WTC11 (cell line): ENCODE measurements around the gene MIEF1. TPM values are rescaled to one million over a fixed set of nuclear protein-coding genes. Genes with fewer than 3 reads are reported as not detected.

Experiments used
- ATAC-seq: fragments of 200-7000 bp; cut with Tn5 transposase; 2 replicates; pipeline ENCODE4 v1.10.0; 2021; ENCODE audit warnings: mild to moderate bottlenecking, moderate library complexity
- CTCF ChIA-PET: fragments of 300-600 bp; sonication (Branson Sonifier 250); formaldehyde crosslinking; loops from one replicate; lab custom pipeline; 2021; ENCODE audit warnings: antibody characterized with exemption; lab: Charles Lee
- POLR2A ChIA-PET: fragments of 350-600 bp; sonication (Branson Sonifier 250); formaldehyde crosslinking; loops from one replicate; lab custom pipeline; 2021; ENCODE audit warnings: antibody characterized with exemption; lab: Charles Lee
- DNase-seq: peaks from one replicate; pipeline ENCODE4 v3.0.0; 2021; ENCODE audit warnings: low spot score
- H3K27ac Mint-ChIP-seq: 2 replicates; pipeline ENCODE4 v1.8.0; 2021; ENCODE audit warnings: mixed read lengths
- H3K27me3 Mint-ChIP-seq: 2 replicates; pipeline ENCODE4 v1.8.0; 2021; ENCODE audit warnings: low read depth, mild to moderate bottlenecking, moderate library complexity, mixed read lengths
- H3K36me3 Mint-ChIP-seq: 2 replicates; pipeline ENCODE4 v1.8.0; 2021; ENCODE audit warnings: mixed read lengths
- H3K4me1 Mint-ChIP-seq: 2 replicates; pipeline ENCODE4 v1.8.0; 2022; ENCODE audit warnings: mixed read lengths
- H3K4me3 Mint-ChIP-seq: 2 replicates; pipeline ENCODE4 v1.8.0; 2021; ENCODE audit warnings: mild to moderate bottlenecking, moderate library complexity, mixed read lengths
- H3K9me3 Mint-ChIP-seq: 2 replicates; pipeline ENCODE4 v1.8.0; 2021; ENCODE audit warnings: mixed read lengths
- ATF1 ChIP-seq: sonication (generic); formaldehyde crosslinking; IDR thresholded peaks from 2 replicates; pipeline ENCODE4 v1.8.1; 2023; ENCODE audit warnings: mild to moderate bottlenecking, moderate library complexity, missing genetic modification reagents
- CTCF ChIP-seq: fragments of 200-600 bp; IDR thresholded peaks from 2 replicates; pipeline ENCODE4 v1.8.0; 2022; ENCODE audit warnings: antibody characterized with exemption
- E2F4 ChIP-seq: sonication (generic); formaldehyde crosslinking; IDR thresholded peaks from 2 replicates; pipeline ENCODE4 v1.8.1; 2022; ENCODE audit warnings: low read depth, mild to moderate bottlenecking, moderate library complexity, missing genetic modification reagents, borderline replicate concordance
- ELF4 ChIP-seq: sonication (generic); formaldehyde crosslinking; IDR thresholded peaks from 2 replicates; pipeline ENCODE4 v1.8.1; 2022; ENCODE audit warnings: low read depth, mild to moderate bottlenecking, moderate library complexity, missing genetic modification reagents
- EMX1 ChIP-seq: fragments of 250-450 bp; sonication (Bioruptor Pico); IDR thresholded peaks from 2 replicates; pipeline ENCODE4 v1.8.0; 2021; ENCODE audit warnings: mild to moderate bottlenecking
- ESRRA ChIP-seq: sonication (generic); formaldehyde crosslinking; IDR thresholded peaks from 2 replicates; pipeline ENCODE4 v1.8.1; 2022; ENCODE audit warnings: mild to moderate bottlenecking, missing genetic modification reagents, borderline replicate concordance
- FOXK1 ChIP-seq: sonication (generic); formaldehyde crosslinking; IDR thresholded peaks from 2 replicates; pipeline ENCODE4 v1.8.0; 2022; ENCODE audit warnings: mild to moderate bottlenecking, moderate library complexity, missing genetic modification reagents
- KAT7 ChIP-seq: sonication (generic); formaldehyde crosslinking; IDR thresholded peaks from 2 replicates; pipeline ENCODE4 v1.8.1; 2023; ENCODE audit warnings: missing genetic modification reagents, mild to moderate bottlenecking, borderline replicate concordance
- NR1H2 ChIP-seq: sonication (generic); formaldehyde crosslinking; IDR thresholded peaks from 2 replicates; pipeline ENCODE4 v1.9.0; 2021; ENCODE audit warnings: mild to moderate bottlenecking, moderate library complexity, missing genetic modification reagents
- NR2C2 ChIP-seq: sonication (generic); formaldehyde crosslinking; IDR thresholded peaks from 2 replicates; pipeline ENCODE4 v1.8.0; 2022; ENCODE audit warnings: mild to moderate bottlenecking, missing genetic modification reagents
- NR3C1 ChIP-seq: sonication (generic); formaldehyde crosslinking; conservative IDR thresholded peaks from 2 replicates; pipeline ENCODE4 v1.8.1; 2023; ENCODE audit warnings: low read depth, mild to moderate bottlenecking, missing genetic modification reagents
- SOX15 ChIP-seq: fragments of 250-450 bp; sonication (Bioruptor Pico); IDR thresholded peaks from 2 replicates; pipeline ENCODE4 v1.9.0; 2021; ENCODE audit warnings: mild to moderate bottlenecking
- SP1 ChIP-seq: sonication (generic); formaldehyde crosslinking; conservative IDR thresholded peaks from 2 replicates; pipeline ENCODE4 v1.8.1; 2022; ENCODE audit warnings: missing genetic modification reagents
- STAT6 ChIP-seq: sonication (generic); formaldehyde crosslinking; conservative IDR thresholded peaks from 2 replicates; pipeline ENCODE4 v1.8.1; 2023; ENCODE audit warnings: mild to moderate bottlenecking, low read depth, missing genetic modification reagents, moderate library complexity
- TP53 ChIP-seq: sonication (generic); formaldehyde crosslinking; IDR thresholded peaks from 2 replicates; pipeline ENCODE4 v1.8.1; 2023; ENCODE audit warnings: mild to moderate bottlenecking, missing genetic modification reagents
- ZBTB21 ChIP-seq: sonication (generic); formaldehyde crosslinking; IDR thresholded peaks from 2 replicates; pipeline ENCODE4 v1.8.1; 2023; ENCODE audit warnings: mild to moderate bottlenecking, missing genetic modification reagents, borderline replicate concordance
- ZBTB43 ChIP-seq: sonication (generic); formaldehyde crosslinking; IDR thresholded peaks from 2 replicates; pipeline ENCODE4 v1.8.1; 2023; ENCODE audit warnings: mild to moderate bottlenecking, missing genetic modification reagents
- ZMAT4 ChIP-seq: fragments of 250-450 bp; sonication (Bioruptor Pico); IDR thresholded peaks from 2 replicates; pipeline ENCODE4 v1.9.0; 2021; ENCODE audit warnings: mild to moderate bottlenecking
- ZNF219 ChIP-seq: sonication (generic); formaldehyde crosslinking; IDR thresholded peaks from 2 replicates; pipeline ENCODE4 v1.8.0; 2023; ENCODE audit warnings: missing genetic modification reagents, mild to moderate bottlenecking, borderline replicate concordance
- ZNF232 ChIP-seq: sonication (generic); formaldehyde crosslinking; IDR thresholded peaks from 2 replicates; pipeline ENCODE4 v1.8.0; 2022; ENCODE audit warnings: mild to moderate bottlenecking, missing genetic modification reagents
- ZNF396 ChIP-seq: fragments of 250-450 bp; sonication (Bioruptor Pico); IDR thresholded peaks from 2 replicates; pipeline ENCODE4 v1.8.0; 2021; ENCODE audit warnings: mild to moderate bottlenecking, moderate library complexity, borderline replicate concordance
- ZNF671 ChIP-seq: fragments of 250-450 bp; sonication (Bioruptor Pico); IDR thresholded peaks from 2 replicates; pipeline ENCODE4 v1.8.0; 2021; ENCODE audit warnings: mild to moderate bottlenecking
- total RNA-seq: library from RNA; stranded (reverse); gene quantifications from 3 replicates; pipeline ENCODE4 v1.2.3, GENCODE V29; 2021

Gene MIEF1
- total RNA-seq, 1 experiment from 2014 or later, result 38.7 TPM

DNA sequence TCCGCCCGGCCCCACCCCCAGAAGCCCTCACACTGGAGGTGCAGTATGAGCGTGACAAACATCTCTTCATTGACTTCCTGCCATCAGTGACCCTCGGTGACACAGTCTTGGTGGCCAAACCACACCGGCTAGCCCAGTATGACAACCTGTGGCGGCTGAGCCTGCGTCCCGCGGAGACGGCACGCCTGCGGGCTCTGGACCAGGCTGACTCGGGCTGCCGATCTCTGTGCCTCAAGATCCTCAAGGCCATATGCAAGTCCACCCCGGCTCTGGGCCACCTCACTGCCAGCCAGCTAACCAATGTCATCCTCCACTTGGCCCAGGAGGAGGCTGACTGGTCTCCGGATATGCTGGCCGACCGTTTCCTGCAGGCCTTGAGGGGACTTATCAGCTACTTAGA is 11.7 kb downstream of the MIEF1 start (continued):
- TF ChIP-seq ESRRA (CRISPR knock-in tag), result no peak
- TF ChIP-seq NR1H2 (CRISPR knock-in tag), result no peak
- TF ChIP-seq SOX15, result no peak
- no peak for TF ChIP-seq E2F4
- no peak for TF ChIP-seq KAT7 (CRISPR knock-in tag)
- no peak for TF ChIP-seq STAT6 (CRISPR knock-in tag)
- no peak for TF ChIP-seq ZNF671 (CRISPR knock-in tag)

DNA sequence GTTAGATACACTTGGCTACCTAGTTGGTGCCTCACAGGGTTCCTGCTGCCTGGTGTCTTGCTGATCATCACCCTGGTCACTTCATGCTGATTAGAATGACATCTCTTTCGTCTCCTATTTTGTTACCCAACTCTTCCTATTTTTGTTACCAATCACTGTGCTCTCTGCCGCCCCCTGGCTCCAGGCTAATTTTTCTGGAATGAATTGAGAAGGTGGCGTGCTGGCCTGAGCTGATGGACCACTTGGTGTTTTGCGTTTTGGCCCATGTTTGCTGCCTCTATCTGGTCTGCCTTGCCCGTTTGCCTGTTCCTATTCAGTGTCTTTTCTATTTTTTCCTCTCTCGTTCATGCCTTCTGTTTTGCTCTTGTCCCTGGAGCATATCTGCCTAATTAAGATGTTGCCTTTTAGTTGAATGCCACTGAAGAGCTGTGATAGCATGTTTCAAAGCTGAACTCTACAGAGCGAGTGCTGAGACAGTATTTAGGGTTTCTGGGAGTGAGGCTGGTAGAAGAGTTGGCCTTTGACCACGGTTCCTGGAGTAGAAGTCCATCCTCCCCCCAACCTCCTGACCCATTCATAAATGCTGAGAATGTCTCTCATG is 12.4 kb downstream of the MIEF1 start:
- DNase-seq, result peak; percentile 73
- ChIA-PET CTCF (interaction anchor here (0.6 to 5.6 kb wide), 42 partner anchors 10 to 645 kb away, joined by 3 to 54 read pairs (median 5); partner anchors contain the start of genes MIEF1, RPS19BP1 and TAB1), POLR2A (no interaction called here)
- Mint-ChIP-seq H3K9me3 (no peaks in the 10 kb centered on the region), H3K4me1 (peaks cover 8% of the 10 kb centered on the region), H3K4me3 (no peak overlapping the region), H3K27me3 (peaks cover 83% of the 10 kb centered on the region), H3K27ac (no peak overlapping the region), H3K36me3 (peaks cover 72% of the 10 kb centered on the region)
- TF ChIP-seq CTCF (peak; percentile 66), NR3C1 (no peak)
- no peak; the same call in 1 of the 2 replicates for ATAC-seq

DNA sequence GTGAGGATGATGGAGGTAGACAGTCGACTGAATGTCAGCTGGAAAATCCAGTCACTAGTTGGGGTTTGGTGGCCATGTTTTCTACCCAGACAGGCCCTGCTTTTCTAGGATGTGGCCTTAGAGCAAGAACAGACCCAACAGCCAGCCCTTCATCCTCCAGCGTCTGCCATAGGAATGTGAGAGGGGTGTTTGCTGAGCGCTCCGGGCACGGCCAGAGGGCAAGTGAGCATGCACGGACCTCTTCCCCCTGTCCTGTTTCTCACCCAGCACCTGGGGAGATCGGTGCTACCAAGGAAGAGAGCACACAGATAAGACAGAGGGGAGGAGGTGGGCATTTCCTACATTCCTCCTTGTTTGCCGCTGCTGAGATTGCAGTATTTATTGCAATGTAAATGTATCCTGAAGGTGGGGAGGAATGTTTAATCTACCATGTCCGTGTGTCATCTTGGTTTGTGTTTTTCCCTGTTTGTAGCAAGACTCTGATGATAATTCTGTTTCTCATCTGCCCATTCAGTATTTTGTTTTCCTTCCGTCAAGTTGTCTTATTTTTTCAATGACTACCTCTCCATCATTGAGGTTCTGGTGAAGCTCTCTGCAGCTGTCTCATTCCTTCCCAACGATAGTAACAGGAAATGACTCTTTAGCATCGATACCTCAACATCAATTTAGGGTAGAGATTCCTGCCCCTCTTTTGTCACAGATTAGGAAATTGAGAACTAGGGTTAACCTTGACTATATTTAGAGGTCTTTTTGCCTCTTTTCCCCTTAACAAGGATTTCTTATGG is 13.4 kb downstream of the MIEF1 start:
- no peak overlapping the region for H3K4me3 Mint-ChIP-seq

GRCh38 chr22:39517470-39517869 is 15.4 kb downstream of the MIEF1 start:
- H3K9me3 Mint-ChIP-seq, result no peaks in the 10 kb centered on the region
- no peak overlapping the region for H3K27ac Mint-ChIP-seq
- H3K27me3 Mint-ChIP-seq, result peaks cover 56% of the 10 kb centered on the region
- peaks cover 69% of the 10 kb centered on the region for H3K36me3 Mint-ChIP-seq
- peaks cover 18% of the 10 kb centered on the region for H3K4me1 Mint-ChIP-seq
- ATAC-seq (no peak), DNase-seq (no peak)
- CTCF ChIA-PET, result interaction anchor here (1.2 to 5.6 kb wide), 3 partner anchors 10 to 21 kb away, joined by 5 to 54 read pairs (median 12); no protein-coding TSS in a partner anchor
- POLR2A ChIA-PET, result interaction anchor here (1.2 kb wide), 1 partner anchor 55 kb away, joined by 3 read pairs; no protein-coding TSS in a partner anchor
- no peak overlapping the region for H3K4me3 Mint-ChIP-seq
- TF ChIP-seq TP53 (CRISPR knock-in tag) (no peak), KAT7 (CRISPR knock-in tag) (no peak), ZNF396 (no peak), FOXK1 (CRISPR knock-in tag) (no peak), ZNF219 (no peak), SP1 (CRISPR knock-in tag) (no peak), NR3C1 (no peak), ZBTB43 (CRISPR knock-in tag) (no peak), SOX15 (no peak), ZNF232 (CRISPR knock-in tag) (no peak), NR2C2 (CRISPR knock-in tag) (no peak)

More for the DNA sequence above, 13.4 kb downstream of the MIEF1 start:
- TF ChIP-seq ATF1 (CRISPR knock-in tag), result no peak
- TF ChIP-seq ZBTB21 (CRISPR knock-in tag), result no peak
- TF ChIP-seq ELF4 (CRISPR knock-in tag), result no peak
- no peak for TF ChIP-seq ZMAT4
- TF ChIP-seq EMX1 (CRISPR knock-in tag), result no peak
- POLR2A ChIA-PET, result interaction anchor here (1.0 kb wide), 1 partner anchor 9 kb away, joined by 3 read pairs; no protein-coding TSS in a partner anchor
- Mint-ChIP-seq H3K36me3 (peaks cover 69% of the 10 kb centered on the region), H3K27me3 (peaks cover 76% of the 10 kb centered on the region), H3K9me3 (no peaks in the 10 kb centered on the region), H3K27ac (no peak overlapping the region), H3K4me1 (peaks cover 8% of the 10 kb centered on the region)
- CTCF ChIA-PET, result interaction anchor here (0.8 to 5.6 kb wide), 20 partner anchors 9 to 173 kb away, joined by 3 to 54 read pairs (median 5); partner anchors contain the start of genes MIEF1 and TAB1
- DNase-seq, result no peak
- no peak for ATAC-seq
